Measurements from ENCODE around the gene SVIL.
A peak's percentile ranks its signal among the peaks of the same experiment; 100 is the strongest.
"Not testable (repeated sequence)": the region's sequence is repeated elsewhere in the genome, so short reads cannot be mapped to it uniquely, and the experiment has no call there.

Gene SVIL

DNA sequence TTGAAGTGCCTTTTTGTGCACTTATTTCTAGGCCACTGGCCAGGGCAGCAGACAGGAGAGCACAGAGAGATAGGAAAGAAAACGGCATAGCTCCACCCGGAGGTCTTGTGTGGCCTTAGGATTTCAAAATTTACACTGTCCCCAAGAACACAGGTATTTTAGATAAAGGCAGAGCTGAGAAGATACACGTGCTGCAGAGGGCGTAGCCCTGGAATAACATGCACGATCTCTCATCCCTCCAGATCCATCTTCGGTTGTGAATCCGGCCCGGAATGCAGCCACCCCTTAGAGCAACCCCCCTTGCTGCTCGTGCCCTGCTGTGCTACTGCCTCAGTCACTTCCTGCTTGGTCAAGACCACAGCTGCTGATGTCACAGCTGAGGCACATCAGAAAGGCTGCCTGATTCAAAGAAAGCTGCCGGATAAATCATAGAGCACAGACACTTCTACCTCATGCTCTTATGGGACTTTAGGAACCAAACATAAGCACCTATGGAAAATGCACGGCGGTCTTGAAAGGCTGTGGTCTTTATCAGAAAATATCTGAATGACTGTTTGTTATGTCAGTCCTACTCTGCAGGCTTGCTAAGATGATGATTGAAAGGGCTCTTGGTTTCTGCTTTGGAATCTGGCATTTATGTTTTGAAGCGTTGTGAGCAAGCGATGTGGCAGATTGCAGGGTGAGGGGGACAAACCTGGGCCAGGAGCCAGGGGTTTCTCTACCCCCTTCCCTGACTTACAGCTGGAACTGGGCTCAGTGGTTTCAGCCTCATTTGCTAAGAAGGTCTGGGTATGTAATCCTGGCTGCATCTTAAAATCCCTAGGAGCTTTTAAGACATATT lies 152.0 kb downstream of the SVIL start:
- intact Hi-C loops (cut with DNase I), result no loop called here
- peak in 17 of 42 donors; percentile 8 to 57 (median 22) for DNase-seq

DNA sequence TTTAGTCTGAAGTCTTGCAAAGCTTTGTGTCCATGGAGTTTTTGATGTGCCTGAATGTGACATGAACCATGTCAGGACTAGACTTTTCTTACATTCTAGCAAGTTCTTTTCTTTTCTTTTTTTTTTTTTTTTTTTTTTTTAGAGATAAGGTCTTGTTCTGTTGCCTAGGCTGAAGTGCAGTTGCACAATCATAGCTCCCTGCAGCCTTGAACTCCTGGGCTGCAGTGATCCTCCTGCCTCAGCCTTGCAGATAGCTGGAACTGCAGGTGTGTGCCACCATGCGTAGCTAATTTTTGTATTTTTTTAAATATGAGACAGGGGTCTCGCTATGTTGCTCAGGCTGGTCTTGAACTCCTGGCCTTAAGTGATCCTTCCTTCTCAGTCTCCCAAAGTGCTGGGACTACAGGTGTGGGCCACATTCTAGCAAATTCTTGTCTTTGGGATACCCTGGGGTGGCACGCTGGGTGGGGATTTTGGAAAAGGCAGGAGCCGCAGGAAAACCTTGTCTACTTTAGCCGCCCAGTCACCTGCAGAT lies 152.8 kb downstream of the SVIL start:
- intact Hi-C loops (cut with DNase I), result no loop called here
- no peak for DNase-seq

DNA sequence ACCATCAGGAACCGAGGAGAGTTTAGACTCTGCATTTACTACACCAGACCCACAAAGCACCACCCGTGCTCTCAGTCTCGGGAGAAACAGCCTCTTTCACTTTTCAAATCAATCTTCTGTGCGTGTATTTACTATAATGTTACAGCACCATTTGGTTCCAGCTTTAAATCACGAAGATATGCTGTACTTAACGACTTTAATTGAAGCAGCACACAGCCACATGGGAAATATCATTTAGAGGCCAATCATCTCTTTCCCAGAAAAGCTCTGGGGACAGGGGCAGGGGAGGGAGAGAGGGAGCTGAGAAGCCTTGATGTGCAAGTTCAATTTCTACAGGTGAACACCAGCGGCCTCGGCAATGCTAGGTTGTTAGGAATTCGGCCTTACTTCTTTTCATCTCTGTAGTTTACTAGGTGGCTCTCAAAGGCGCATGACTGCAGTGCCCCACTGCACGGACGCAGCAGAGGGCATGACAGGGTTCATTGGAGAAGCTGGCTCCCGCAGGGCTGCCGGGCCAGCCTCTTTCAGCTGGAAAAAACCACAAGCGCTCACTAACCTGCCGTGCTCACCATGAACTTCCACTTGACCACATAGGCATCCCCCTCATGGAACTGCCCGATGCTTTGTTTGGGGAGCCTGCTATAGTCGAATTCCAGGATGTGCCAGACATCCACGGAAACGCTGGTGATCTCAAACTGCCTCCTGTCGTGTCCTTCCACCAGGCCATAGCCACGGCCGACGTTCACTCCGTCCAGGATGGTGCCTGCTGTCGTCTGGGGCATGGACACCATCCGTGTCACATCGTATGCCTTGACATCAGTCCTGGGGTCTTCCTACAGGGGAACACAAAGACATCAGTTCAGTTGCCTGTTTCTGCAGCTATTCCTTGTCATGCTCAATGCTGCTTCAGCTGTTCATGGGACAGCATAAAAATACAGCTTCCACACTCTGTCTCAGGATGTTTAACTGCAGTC lies 154.5 kb downstream of the SVIL start:
- intact Hi-C loops (cut with DNase I), result no loop called here
- no peak for DNase-seq

DNA sequence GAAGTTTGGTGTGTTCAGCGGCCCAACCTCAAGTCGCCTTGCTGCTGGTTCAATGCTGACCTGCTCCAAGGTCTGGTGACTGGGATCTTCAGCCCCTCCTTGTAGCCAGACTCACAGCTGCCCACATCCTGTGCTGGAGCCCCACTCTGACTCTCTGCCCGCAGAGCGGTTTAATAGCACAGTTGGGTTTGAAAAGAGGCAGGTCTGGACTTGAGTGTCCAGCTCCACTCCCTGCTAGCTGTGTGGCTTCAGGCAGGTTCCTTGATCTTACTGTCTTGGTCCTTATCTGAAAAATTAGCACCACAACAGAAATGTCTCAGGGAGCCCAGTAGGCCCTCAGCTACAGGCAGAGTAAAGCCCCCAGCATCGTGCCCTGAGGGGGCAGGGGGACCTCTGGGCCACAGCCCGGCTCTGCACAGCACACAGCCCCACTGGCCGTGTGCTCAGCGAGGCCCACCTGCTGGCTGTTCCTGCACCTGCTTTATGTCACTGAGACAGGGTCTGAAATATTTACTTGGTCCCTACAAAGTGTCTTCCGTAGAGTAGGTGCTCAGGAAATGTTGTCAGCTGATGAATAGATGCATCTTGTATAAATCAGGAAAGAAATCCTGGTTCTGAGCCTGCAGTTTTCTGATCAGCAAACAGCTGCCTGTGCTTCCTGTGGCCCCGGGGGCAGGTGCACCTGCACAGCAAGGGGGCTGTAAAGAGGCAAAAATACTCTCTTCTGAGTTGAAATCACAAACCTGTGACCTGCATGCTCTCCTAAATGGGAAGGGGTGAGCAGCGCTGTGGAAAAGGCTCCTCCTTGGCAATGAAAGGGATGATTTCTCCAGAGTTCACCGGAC lies 155.5 kb downstream of the SVIL start:
- intact Hi-C loops (cut with DNase I), result no loop called here
- no peak for DNase-seq

DNA sequence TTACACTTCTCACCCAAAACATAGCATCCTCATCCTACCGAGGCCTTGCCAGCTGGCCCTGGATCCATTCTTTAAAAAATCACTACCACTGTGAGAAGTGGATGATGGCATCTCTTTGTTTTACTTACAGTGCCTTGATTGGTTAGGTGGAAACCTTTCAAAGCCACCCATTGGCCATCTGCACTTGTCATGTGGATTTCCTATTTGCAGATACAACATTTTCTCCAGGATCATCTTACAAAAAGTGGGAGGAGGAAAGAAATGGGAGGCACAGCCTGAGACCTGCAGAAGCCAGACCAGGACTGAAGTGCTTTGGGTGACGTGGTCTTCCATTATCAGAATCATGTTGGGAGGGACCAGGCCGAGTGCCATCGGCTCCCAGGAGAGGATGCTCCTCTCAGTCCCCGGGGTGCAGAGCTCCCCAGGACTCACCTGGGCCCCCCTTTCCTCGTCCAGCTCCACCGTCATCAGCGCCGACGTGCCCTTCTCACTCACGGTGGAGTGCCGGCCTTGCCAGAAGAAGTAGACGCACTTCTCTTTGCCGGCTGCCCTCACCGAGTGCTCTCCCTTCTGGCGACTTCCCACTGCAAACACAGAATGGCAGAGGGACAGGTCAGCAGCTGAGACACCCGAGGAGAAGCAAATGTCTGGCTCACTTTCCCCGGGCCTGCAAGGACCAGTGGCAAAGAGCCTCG lies 161.2 kb downstream of the SVIL start:
- intact Hi-C loops (cut with DNase I), result no loop called here
- peak in 1 of 42 donors; percentile 3 for DNase-seq

DNA sequence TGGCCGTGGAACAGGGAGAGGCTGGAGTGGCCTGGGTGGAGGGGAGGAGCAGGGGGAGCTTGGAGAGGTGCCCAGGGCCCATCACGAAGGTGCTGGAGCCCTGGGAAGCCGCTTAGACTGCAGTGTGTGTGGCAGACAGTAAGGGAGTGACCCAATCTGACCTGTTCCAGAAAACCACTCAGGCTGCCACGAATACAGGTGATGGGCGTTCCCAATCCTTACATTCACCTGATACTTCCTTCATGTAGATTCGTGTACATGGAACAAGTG lies 161.7 kb downstream of the SVIL start:
- no peak for DNase-seq
- intact Hi-C loops (cut with DNase I), result no loop called here

DNA sequence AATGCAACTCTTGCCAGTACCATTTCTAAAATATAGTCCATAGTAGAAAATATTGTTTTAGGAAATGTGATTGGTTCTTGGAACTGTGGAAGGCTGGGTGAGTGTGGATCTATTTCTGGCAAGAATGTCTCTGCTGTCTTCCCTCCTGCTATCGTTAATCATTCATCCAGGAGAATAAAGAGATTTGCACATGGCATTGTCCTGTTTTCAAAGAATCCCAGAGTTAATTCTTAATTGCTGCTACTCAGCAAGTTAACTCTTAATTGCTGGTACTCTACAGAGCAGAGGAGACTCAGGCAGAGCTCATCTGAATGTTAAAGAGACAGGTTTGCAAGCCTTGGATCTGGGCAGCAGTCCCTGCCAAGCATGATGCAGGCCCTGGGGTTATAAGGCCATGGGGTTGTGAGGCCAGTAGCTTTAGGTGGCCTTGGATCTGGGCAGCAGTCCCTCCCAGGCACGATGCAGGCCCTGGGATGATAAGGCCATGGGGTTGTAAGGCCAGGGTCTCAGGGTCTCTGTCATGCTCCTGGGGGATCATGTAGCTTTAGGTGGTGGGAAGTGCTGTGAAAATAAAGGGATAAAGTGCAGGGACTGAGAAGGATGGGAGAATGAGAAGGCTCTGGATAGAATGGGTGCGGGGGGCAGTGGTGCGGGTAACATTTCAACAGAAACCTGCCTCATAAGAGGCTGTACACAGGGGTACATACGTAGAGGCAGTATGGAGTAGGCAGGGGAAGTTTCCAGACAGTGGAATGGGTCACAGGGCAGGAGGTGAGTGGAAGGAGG lies 162.3 kb downstream of the SVIL start:
- intact Hi-C loops (cut with DNase I), result no loop called here
- peak in 1 of 42 donors; percentile 6 for DNase-seq

DNA sequence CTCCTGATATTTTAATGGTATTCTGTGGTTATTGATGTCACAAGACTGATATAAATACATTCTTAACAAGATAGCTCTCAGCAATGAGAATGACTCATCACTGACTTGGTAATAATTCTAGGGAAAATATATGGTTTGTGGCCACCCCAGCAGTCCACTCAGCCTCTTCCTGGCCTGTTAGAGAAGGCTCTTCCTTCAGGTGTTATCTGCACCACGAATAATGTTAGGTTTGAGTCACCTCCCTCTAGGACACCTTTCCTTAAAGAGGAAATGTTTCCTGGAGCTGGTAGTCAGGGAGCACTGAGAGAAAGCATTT lies 163.3 kb downstream of the SVIL start:
- no peak for DNase-seq
- intact Hi-C loops (cut with DNase I), result no loop called here

DNA sequence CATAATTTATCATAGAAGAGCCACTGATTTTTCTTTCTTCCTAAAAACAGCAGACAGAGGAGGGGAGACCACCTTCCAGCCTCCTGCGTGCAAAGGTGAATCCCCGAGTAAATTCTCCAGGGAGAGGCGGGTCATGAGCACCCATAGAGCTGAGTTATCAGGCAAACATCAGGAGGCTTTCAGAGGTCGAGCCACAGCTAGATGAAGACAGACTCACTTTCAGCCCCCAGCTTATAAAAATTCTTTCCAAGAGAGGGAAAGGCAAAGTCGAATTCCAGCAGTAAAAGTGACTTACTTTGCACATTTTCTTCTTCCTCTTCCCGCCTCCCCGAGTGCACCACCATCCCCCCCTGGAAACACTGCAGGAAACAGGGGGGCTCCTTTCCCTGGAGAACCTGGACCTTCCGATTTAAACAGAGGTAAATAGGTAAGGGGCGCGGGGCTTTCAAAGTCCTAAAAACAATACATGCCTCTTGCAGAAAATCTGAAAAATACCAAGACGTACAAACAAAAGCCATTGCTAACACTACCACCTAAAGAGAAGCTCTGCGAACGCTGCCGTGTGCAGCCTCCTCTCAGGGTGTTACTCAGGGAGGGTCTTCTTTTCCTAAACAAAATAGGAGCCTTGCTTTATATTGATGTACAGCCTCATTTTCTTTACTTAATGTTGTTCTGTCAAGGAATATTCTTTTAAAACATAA lies 163.8 kb downstream of the SVIL start:
- DNase-seq, result no peak
- intact Hi-C loops (cut with DNase I), result no loop called here

DNA sequence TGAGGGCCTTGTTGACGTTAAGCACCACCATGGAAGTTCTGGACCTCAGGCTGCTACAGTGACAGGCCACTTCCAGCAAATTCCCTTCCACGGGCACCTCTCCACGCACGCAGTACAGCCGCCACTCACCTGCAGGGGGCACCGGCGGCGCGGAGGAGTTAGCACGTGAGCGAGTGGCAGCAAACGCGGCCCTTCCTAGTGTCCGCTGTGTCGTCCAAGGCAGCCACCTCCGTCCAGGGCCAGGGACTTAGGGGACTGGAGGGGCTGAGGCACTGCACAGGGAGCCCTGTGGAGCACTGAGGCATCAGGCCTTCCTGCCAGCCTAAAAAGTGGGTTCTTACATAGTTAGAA lies 164.4 kb downstream of the SVIL start:
- DNase-seq, result peak in 3 of 42 donors; percentile 18 to 51 (median 33)
- intact Hi-C loops (cut with DNase I), result no loop called here

DNA sequence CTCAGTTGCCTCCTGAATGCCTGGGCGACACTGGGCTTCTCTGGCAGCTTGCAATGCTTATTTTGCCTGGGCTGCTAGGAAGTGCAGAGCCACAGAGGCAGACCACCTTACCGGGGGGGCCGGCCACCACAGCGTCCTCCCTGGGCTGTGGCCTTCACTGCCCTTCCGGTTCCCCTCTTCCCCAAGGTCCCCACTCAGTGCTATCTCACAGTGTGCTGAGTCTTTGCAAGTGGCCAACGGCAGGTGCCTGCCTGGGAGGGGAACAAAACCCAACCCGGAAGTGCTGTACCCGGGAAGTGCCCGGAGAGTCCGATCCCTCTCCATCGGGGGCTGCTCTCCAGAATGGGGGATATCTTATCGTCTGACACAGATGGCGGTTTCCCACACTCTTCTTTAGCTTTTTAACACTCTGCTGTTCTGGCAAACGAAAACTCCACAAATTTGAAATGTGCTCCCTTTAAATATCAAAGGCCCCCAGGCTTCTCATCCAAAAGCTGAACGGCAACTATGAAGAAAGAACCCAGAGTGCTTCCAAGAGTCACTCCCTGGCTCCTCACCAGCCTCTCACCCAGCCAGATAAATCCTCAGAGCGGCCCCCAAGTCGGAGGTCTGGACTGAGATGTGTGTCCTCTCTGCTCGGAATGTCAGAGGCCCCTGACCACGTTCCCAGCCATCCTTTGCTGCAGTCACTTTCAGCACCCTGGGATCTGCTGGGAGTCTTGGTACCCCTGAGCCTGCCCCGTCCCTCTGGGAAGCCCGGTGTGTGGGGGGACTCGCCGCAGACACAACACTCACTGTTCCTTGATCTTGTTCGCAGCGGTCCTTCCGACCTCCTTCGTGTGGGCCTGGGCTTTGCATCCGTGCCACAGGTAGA lies 165.1 kb downstream of the SVIL start:
- DNase-seq, result no peak
- intact Hi-C loops (cut with DNase I), result no loop called here

DNA sequence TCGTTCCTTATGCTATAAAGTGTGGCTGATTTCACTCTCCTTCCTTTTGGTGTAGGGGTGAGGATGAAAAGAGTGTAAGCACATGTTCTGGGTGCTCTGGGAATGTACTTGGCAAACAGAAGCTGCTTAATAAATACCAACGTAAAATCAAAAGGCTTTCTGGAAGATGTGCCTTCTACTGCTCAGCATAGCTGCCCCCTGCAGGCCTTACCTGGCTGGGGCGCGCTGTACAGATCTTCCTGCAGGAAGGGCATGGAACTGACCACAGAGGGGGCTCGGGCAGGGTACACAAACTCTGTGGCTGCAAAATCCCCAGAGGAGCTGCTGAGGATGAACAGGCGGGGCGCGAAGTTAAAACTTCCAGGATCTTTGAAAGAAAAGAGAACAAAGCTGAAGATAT lies 169.4 kb downstream of the SVIL start:
- intact Hi-C loops (cut with DNase I), result no loop called here
- DNase-seq, result no peak

DNA sequence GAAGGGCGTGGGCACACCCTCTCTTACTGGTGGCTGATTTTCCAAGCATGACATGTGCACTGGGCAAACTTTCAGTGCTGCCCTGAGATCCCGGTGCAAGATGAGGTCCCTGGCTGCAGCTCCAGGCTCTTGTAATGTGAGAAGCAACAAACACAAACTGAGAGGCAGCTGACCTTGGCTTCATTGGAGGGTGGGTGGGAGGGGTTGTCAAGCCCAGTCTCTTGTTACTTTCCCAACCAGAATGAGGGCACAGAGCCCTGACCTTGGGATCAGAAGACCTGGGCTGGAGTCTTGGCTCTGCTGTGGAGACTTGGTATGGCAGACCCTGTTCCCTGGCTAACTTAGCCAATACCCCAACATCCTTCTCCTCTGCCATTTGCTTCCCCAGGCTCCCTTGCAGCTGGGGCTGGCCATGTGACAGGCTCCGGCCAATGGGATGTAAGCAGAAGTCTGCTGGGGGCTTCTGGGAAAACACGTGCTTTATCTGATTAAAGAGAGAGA lies 170.1 kb downstream of the SVIL start:
- intact Hi-C loops (cut with DNase I), result not testable (repeated sequence)

DNA sequence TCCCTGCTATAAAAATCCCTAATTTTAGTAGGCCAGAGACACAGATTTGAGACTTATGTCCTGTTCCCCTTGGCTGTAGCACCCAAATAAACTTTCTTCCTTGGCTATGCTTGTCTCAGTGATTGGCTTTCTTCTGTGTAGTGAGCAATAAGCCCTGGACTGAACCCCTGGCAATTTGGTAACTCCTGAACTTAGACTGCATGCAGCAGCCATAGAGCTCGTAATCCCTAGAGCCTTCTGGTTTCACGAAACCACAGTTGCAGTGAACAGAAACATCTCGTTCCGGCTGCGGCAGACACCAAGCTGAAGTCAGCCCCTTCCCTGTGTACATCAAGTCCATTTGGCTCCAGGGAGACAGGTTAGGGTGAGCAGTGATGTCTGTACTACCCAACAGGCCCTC lies 173.7 kb downstream of the SVIL start:
- intact Hi-C loops (cut with DNase I), result no loop called here
- peak in 1 of 42 donors; percentile 22 for DNase-seq

More for the DNA sequence above, 170.1 kb downstream of the SVIL start:
- DNase-seq, result not testable (repeated sequence)

DNA sequence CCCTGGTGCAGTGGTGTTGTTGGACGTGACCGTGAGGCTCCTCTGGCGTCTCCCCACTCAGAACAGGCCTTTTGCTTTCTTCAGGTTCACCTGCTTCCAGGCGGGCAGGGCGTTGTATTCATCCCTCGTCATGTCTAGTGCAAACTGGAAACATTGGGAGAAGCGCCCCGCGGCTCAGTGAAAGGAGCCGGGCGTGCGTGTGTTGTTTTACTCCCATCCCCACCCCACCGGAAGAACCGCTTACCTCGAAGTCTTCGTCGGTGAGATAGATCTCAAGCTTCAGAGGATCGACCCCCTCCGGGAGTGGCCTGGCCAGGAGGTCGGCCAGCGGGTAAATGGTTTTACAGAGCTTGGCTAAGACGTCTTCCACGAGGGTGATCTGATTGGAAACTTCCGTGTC lies 176.6 kb downstream of the SVIL start:
- intact Hi-C loops (cut with DNase I), result not testable (repeated sequence)

DNA sequence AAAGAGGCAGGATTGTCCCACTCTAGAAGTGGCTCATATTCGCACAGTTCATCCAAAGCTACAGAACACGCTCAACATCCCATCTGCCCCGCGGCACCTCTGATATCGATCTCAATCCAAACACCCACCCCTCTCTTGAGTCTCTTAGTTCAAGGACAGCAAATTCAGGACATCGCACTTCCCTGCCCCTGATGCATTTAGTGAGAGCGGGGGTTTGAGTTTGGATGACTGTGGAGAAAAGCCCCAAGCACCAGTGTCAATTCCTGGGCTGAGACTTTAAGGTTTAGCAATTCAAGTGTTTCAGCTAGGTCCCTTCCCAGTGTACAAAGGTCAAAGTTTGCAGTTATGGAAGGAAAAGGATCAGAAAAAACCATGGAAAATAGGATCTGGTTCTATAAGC lies 179.7 kb downstream of the SVIL start:
- DNase-seq, result peak in 1 of 42 donors; percentile 25
- intact Hi-C loops (cut with DNase I), result no loop called here

More for the DNA sequence above, 176.6 kb downstream of the SVIL start:
- DNase-seq, result peak in 1 of 42 donors; percentile 28

Measured in head of caudate nucleus (tissue), 42 donors.